ENCODE results near the gene SLC25A26. TPM values are rescaled to one million over a fixed set of nuclear protein-coding genes. Genes with fewer than 3 reads are reported as not detected.
"Not testable (repeated sequence)": the region's sequence is repeated elsewhere in the genome, so short reads cannot be mapped to it uniquely, and the experiment has no call there.

The SLC25A26 gene
- total RNA-seq, 1 experiment from 2014 or later = 18.4 TPM

DNA sequence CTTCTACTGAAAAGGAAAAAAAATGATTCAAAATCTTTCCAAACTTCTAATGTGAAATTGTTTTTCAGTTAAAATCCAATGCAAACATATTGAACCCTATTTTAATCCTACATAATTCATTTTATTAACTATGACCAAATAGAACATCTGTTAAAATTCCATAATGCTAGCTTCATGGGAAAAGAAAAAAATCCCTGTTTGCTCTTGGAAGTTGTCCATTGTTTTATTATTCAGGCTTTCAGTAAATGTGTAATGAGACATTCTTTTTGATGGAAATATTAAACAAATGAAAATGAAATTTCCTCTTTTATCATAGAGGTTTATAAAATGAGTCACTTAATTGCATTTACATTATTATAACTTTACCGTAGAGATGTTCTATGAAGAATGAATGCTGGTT is 49.5 kb downstream of the SLC25A26 start:
- H3K4me3 ChIP-seq = no peak overlapping the region
- H3K27me3 ChIP-seq = no peaks in the 10 kb centered on the region
- H3K4me1 ChIP-seq = peaks cover 32% of the 10 kb centered on the region
- H3K36me3 ChIP-seq = no peaks in the 10 kb centered on the region
- H3K27ac ChIP-seq = peak overlapping the region; percentile 98
- DNase-seq = peak in 1 of 2 experiments; percentile 49
- no peaks in the 10 kb centered on the region for H3K9me3 ChIP-seq (replicated peaks)

DNA sequence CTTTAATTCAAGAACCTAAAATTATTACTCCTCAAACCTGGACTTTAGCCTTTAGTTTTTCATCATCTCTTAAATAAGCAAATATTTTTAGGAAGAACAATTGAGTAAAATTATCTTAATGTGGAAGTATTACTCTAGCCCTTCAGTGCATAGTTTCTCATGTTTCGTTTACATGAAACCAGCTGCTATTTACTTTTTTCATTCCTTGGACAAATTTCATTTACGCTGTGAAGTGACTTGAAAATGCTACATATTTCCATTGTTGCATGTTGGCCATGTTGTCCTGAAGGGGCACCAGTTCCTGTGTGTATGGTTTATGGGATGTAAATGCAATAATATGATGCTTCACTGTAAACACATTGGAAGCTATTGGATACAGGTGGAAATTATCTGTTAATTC is 49.9 kb downstream of the SLC25A26 start:
- peak overlapping the region; percentile 98 for H3K27ac ChIP-seq
- no peak overlapping the region for H3K4me3 ChIP-seq
- no peaks in the 10 kb centered on the region for H3K27me3 ChIP-seq
- no peaks in the 10 kb centered on the region for H3K36me3 ChIP-seq
- peak in 1 of 2 experiments; percentile 47 for DNase-seq
- H3K9me3 ChIP-seq (replicated peaks) = no peaks in the 10 kb centered on the region
- H3K4me1 ChIP-seq = peaks cover 32% of the 10 kb centered on the region

DNA sequence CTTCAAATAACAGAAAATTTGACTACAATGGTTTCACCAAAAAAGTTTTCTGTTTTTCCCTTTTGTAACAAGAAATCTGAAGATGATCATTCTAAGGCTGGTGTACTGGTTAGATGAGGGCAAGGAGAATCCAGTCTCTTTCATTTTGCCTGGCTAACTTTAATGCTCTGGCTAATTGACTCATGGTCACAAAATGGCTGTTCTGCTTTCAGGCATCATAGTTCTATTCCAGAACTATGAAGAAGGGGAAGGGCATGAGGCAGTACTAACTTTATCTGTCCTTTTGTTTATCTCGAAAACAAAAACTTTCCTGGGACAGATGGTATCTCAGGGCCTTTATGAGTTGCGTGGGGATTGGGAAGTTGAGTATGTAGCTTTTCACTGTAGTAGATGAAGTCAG is 50.4 kb downstream of the SLC25A26 start:
- Histone ChIP-seq H3K27me3 (no peaks in the 10 kb centered on the region), H3K36me3 (no peaks in the 10 kb centered on the region), H3K9me3 (replicated peaks) (no peaks in the 10 kb centered on the region), H3K4me1 (peaks cover 32% of the 10 kb centered on the region), H3K27ac (peak overlapping the region; percentile 98), H3K4me3 (no peak overlapping the region)
- DNase-seq = peak in 1 of 2 experiments; percentile 15

DNA sequence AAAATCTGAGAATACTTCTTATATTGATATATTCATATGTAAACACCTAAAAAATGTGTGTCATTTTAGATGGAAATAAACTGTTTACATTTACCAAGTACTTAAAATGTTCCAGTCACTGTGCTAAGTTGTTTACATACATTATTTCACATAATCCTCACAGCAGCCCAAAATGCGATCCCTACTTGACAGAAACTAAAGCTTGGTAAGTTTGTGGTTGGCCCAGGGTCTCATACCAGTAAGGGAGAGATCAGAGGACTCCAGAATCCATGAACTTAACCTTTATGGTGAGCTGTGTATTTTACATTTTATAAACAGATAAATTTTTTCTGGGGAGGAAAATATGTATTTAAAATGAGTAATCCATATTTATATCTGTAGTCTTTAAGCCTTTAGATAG is 51.2 kb downstream of the SLC25A26 start:
- no peak overlapping the region for H3K4me3 ChIP-seq
- H3K4me1 ChIP-seq = peaks cover 32% of the 10 kb centered on the region
- DNase-seq = peak in 1 of 2 experiments; percentile 15
- H3K27me3 ChIP-seq = no peaks in the 10 kb centered on the region
- no peaks in the 10 kb centered on the region for H3K36me3 ChIP-seq
- peak overlapping the region; percentile 98 for H3K27ac ChIP-seq
- no peaks in the 10 kb centered on the region for H3K9me3 ChIP-seq (replicated peaks)

DNA sequence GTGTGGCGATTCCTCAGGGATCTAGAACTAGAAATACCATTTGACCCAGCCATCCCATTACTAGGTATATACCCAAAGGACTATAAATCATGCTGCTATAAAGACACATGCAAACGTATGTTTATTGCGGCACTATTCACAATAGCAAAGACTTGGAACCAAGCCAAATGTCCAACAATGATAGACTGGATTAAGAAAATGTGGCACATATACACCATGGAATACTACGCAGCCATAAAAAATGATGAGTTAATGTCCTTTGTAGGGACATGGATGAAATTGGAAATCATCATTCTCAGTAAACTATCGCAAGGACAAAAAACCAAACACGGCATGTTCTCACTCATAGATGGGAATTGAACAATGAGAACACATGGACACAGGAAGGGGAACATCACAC is 54.0 kb downstream of the SLC25A26 start:
- DNase-seq; H3K27ac ChIP-seq; H3K27me3 ChIP-seq; H3K9me3 ChIP-seq (replicated peaks); H3K36me3 ChIP-seq; H3K4me3 ChIP-seq: not testable (repeated sequence)
- H3K4me1 ChIP-seq = peaks cover 20% of the 10 kb centered on the region

DNA sequence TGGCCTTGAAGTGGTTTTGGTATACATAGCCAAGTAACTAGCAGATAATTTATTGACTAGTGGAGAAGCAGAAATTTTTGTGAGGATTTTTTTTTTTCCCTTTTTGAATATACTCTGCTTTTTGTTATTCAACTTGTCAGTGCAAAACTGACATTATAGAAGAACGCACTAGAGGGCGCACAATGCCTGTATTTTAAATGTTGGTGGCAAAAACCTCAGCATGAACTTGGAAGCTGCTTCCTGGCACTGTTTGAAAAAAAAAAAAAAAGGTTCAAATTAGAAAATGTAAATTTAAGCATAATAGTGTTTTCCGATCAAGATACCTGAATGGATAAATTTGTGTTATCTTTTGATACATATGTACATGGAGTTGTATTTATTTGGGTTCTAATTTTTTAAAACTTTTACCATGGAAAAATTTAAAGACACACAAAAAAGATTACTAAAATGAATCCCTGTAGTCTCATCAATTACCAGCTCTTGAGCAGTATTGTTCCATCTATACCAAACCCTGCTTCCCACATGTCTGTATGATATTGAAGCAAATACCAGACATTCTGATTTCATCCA is 56.0 kb downstream of the SLC25A26 start:
- H3K4me3 ChIP-seq = no peak overlapping the region
- H3K27me3 ChIP-seq = no peaks in the 10 kb centered on the region
- no peak overlapping the region for H3K27ac ChIP-seq
- peak; percentile 42 to 74 for DNase-seq
- peaks cover 6% of the 10 kb centered on the region for H3K4me1 ChIP-seq
- no peaks in the 10 kb centered on the region for H3K36me3 ChIP-seq
- no peaks in the 10 kb centered on the region for H3K9me3 ChIP-seq (replicated peaks)

DNA sequence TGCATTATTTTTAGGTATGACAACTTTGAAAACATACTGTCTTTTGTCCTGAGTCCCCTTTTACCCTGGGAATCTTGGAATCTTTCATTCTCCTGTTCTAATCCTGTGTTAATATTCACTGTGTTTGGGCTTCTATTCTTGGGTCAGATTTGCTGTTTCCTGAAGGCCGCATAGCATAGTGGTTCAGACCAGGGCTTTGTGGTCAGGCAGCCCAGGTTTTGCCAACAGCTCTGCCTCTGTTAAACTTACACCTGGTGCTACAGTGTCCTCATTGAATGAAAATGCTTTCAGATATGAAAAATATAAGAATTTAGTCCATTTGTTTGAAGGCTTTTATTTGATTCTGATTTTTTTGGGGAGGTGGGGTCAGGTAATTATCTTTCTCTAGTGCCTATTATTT is 58.4 kb downstream of the SLC25A26 start:
- Histone ChIP-seq H3K27ac (no peak overlapping the region), H3K27me3 (no peaks in the 10 kb centered on the region), H3K4me3 (no peak overlapping the region), H3K9me3 (replicated peaks) (no peaks in the 10 kb centered on the region), H3K36me3 (no peaks in the 10 kb centered on the region), H3K4me1 (0 out of 2 replicates have a peak, but pooled peaks cover 3% of the 10 kb centered on the region)
- DNase-seq = peak in 1 of 2 experiments; percentile 28

DNA sequence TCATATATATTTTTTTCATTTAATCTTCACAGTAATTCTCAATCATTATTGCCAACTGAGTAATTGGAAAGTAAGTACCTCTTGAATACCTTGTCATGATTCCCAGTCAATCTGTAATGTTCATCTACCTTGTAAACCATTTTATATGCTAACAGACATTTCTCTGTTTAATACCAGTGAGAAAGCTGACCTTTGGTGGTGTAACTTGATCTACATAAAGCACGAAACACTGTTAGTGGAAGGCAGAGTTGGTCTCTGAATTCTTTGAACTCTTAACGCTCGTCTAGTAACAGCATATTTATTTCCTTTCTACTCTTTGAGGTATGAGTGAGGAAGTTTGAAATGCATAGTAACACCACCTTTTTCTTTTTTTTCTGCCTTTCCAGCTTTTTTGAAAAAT is 59.5 kb downstream of the SLC25A26 start:
- DNase-seq = peak in 1 of 2 experiments; percentile 17
- no peak overlapping the region for H3K4me3 ChIP-seq
- H3K9me3 ChIP-seq (replicated peaks) = no peaks in the 10 kb centered on the region
- H3K36me3 ChIP-seq = no peaks in the 10 kb centered on the region
- no peaks in the 10 kb centered on the region for H3K27me3 ChIP-seq
- 0 out of 2 replicates have a peak, but pooled peaks cover 3% of the 10 kb centered on the region for H3K4me1 ChIP-seq
- no peak overlapping the region for H3K27ac ChIP-seq

DNA sequence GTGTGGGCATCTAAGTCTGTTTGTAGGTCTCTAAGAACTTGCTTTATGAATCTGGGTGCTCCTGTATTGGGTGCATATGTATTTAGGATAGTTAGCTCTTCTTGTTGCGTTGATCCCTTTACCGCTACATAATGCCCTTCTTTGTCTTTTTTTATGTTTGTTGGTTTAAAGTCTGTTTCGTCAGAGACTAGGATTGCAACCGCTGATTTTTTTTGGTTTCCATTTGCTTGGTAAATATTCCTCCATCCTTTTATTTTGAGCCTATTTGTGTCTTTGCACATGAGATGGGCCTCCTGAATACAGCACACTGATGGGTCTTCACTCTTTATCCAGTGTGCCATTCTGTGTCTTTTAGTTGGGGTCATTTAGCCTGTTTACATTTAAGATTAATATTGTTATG is 71.1 kb downstream of the SLC25A26 start:
- H3K4me1 ChIP-seq; DNase-seq; H3K27ac ChIP-seq; H3K9me3 ChIP-seq (replicated peaks); H3K36me3 ChIP-seq; H3K4me3 ChIP-seq; H3K27me3 ChIP-seq: not testable (repeated sequence)

DNA sequence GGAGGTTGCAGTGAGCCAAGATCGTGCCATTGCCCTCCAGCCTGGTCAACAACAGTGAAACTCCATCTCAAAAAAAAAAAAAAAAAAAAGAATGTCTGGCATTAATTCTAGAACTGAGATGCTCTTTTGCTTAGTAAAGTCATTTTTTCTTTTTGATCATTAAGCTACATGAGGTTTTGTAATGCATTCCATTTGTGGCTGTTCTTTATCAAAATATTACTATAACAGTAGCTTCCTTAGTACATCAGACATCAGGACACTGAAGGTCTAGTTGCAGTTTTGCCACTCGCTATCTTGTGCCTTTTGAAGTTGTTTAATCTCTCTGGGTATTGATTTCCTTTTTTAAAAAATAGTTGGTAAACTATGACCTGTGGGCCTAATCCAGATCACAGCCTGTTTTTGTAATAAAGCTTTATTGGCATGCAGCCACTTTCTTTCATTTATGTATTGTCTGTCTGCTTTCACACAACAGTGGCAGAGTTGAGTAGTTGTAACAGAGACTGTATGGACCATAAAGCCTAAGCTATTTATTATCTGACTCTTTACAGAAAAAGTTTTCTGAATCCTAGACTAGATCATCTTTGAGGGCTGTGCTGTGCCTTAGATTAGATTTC is 76.6 kb downstream of the SLC25A26 start:
- Histone ChIP-seq H3K27ac (no peak overlapping the region), H3K27me3 (no peaks in the 10 kb centered on the region), H3K36me3 (no peaks in the 10 kb centered on the region), H3K9me3 (replicated peaks) (no peaks in the 10 kb centered on the region), H3K4me3 (no peak overlapping the region), H3K4me1 (no peaks in the 10 kb centered on the region)
- no peak for DNase-seq

DNA sequence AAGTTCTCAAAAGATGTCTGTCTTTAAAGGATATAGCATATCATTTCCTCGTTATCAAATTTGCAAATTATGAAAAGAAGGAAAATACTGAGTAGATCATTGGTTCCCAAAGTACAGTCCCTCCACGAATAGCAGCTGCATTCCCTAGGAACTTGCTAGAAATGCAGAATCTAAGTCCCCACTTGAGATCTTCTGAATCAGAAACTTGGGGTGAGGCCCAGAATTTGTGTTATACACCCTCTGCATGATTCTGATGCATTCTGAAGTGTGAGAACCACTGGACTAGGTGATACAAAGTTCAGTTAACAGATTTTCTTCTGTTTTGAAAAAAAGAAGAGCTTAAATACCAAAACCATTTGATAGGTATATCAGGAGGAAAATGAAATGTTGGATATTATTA is 77.1 kb downstream of the SLC25A26 start:
- H3K36me3 ChIP-seq = no peaks in the 10 kb centered on the region
- no peaks in the 10 kb centered on the region for H3K9me3 ChIP-seq (replicated peaks)
- no peak for DNase-seq
- no peak overlapping the region for H3K27ac ChIP-seq
- no peaks in the 10 kb centered on the region for H3K4me1 ChIP-seq
- no peak overlapping the region for H3K4me3 ChIP-seq
- no peaks in the 10 kb centered on the region for H3K27me3 ChIP-seq

DNA sequence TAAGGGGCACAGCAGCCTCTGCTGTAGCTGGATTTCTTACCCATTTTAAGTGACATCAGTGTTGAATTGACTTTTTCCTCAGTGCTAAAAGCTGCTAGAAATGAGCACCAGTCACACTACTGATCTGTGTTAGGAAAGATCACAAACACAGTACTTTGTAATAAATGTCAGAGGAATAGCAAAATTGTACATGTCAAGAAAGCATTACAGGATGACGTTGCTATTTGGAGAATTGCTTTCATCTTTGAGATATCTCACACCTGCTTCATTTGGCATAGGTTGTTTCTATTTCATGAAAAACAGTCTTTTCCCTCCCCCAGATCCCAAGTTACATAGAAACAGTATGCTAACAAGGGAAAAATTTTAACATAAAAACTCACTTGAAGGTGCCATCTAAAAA is 77.8 kb downstream of the SLC25A26 start:
- DNase-seq = no peak
- Histone ChIP-seq H3K4me3 (no peak overlapping the region), H3K4me1 (no peaks in the 10 kb centered on the region), H3K36me3 (no peaks in the 10 kb centered on the region), H3K27ac (no peak overlapping the region), H3K27me3 (no peaks in the 10 kb centered on the region), H3K9me3 (replicated peaks) (no peaks in the 10 kb centered on the region)

DNA sequence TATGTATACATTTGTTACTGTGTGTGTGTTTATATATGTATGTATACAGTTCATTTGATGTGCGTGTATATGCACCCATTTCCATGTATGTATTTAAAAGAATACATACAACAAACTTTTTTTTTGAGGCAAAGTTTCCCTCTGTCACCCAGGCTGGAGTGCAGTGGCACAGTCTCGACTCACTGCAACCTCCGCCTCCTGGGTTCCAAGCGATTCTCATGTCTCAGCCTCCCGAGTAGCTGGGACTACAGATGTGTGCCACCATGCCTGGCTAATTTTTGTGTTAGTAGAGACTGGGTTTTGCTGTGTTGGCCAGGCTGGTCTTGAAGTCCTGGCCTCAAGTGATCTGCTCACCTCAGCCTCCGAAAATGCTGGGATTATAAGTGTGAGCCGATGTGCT is 78.3 kb downstream of the SLC25A26 start:
- H3K4me1 ChIP-seq; H3K36me3 ChIP-seq; H3K27me3 ChIP-seq; H3K4me3 ChIP-seq; H3K9me3 ChIP-seq (replicated peaks); DNase-seq; H3K27ac ChIP-seq: not testable (repeated sequence)

DNA sequence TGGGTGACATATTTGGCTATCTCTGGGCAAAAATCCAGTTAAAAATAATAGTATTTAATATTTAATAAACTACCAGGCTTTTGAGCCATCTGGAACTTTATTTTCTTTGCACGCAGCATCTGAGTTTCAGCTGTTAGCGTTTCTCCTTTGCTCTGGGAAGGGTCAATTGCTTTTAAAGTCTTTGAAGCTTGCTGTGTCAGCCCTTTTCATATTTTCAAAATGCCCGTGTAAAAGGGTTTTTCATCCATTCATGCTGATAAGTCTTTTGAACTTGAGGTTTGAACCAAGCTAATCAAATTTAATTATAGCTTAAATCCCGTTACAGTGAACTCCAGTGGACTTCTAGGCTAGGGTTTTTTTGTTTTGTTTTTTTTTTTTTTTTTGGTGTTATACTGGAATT is 79.1 kb downstream of the SLC25A26 start:
- no peak overlapping the region for H3K4me3 ChIP-seq
- H3K4me1 ChIP-seq = no peaks in the 10 kb centered on the region
- no peaks in the 10 kb centered on the region for H3K9me3 ChIP-seq (replicated peaks)
- H3K27me3 ChIP-seq = no peaks in the 10 kb centered on the region
- DNase-seq = no peak
- H3K36me3 ChIP-seq = no peaks in the 10 kb centered on the region
- H3K27ac ChIP-seq = no peak overlapping the region

DNA sequence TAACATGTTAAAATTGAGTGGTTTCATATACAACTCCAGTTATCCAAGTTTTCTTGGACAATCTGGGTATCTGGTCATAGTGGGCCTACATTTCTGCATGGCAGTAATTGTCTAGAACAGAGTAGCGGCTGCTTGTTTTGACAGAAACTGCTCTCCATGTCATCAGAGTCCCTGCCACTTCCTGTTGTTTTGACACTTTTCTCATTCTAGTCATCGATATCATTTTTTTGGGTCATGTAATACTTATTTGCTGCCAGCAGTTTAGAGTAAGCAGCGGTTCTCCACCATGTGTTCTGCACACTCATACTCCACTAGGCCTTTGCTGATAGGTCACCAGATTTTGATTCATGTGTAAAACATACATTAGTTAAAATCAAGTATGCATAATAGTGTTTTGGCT is 81.5 kb downstream of the SLC25A26 start:
- Histone ChIP-seq H3K27ac (no peak overlapping the region), H3K4me3 (no peak overlapping the region), H3K4me1 (no peaks in the 10 kb centered on the region), H3K27me3 (no peaks in the 10 kb centered on the region), H3K9me3 (replicated peaks) (no peaks in the 10 kb centered on the region), H3K36me3 (no peaks in the 10 kb centered on the region)
- no peak for DNase-seq

DNA sequence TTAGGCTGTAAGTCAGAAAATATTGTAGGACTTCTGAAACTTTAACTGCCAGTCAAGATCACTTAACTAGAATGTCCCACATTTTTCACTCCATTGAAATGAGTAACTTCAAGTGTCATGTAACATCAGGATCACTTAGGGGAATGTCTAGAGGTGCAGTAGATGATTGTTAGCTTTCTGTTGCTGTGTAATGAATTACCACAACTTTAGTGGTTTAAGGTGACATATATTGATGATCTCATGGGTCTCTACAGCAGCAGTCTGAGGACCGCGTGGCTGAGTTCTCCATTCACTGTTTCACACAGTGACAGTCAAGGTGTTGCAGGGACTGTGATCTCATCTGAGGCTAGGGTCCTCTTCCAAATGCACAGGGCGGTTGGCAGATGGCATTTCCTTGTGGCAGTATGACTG is 82.7 kb downstream of the SLC25A26 start:
- H3K4me3 ChIP-seq = no peak overlapping the region
- H3K27ac ChIP-seq = no peak overlapping the region
- no peaks in the 10 kb centered on the region for H3K4me1 ChIP-seq
- H3K27me3 ChIP-seq = no peaks in the 10 kb centered on the region
- H3K36me3 ChIP-seq = no peaks in the 10 kb centered on the region
- DNase-seq = no peak
- H3K9me3 ChIP-seq (replicated peaks) = no peaks in the 10 kb centered on the region
